Left colon (tissue), 2 donors: Measurements from ENCODE around the gene TKFC. TPM values are rescaled to one million over a fixed set of nuclear protein-coding genes. Genes with fewer than 3 reads are reported as not detected.

Experiments
- ATAC-seq: fragments of 200-7000 bp; cut with Tn5 transposase; one replicate; pipeline ENCODE4 v1.9.1; 2020; ENCODE audit warnings: mild to moderate bottlenecking, moderate library complexity
- DNase-seq, 2 donors: peaks; one replicate each; pipeline ENCODE4 v3.0.0-alpha.2; 2020
- intact Hi-C, 2 donors: fragments of 100-400 bp; cut with DNase I in 1 of 2; cut with micrococcal nuclease in 1 of 2; formaldehyde crosslinking; loops; one replicate each; pipeline versions ENCODE4 v1.11.2 to v1.14.0; 2022; cut with DNase I, micrococcal nuclease
- long read RNA-seq: library from polyadenylated mRNA; unstranded; transcript quantifications from one replicate; pipeline ENCODE4 v2.0.0, GENCODE V29; 2021
- total RNA-seq, 2 donors: library from RNA; stranded (reverse); fragmentation: NEBNext Ultra II Directional; extraction: Animal tissue kit (Norgen Biotek cat#: 25700); gene quantifications; one replicate each; pipeline ENCODE4 v1.2.1, GENCODE V29; 2021
- donor health status: DM: no; HTN: no; CAD: no.
- donor health status: DM: yes; HTN: yes; CAD: no.

Gene TKFC
- 10 to 100 TPM; 58.5 to 61.5 TPM for total RNA-seq
- long read RNA-seq, full-length matches to known transcripts = 26 of 44 reads
- long read RNA-seq, partial matches to known transcripts = 5 of 44 reads
- long read RNA-seq, other reads (novel, unspliced or antisense) = 13 of 44 reads

- peak; percentile 92 for ATAC-seq
- DNase-seq = peak; percentile 96 to 97
- intact Hi-C loops = loop anchor here in 1 of 2 donors (10.0 kb wide), 1 partner anchor 52 kb away; no protein-coding TSS in a partner anchor
Measured at GRCh38 chr11:61332797-61333549, at the start of gene TKFC, which contains the start of gene DDB1. Gene TKFC (plus strand): TSS chr11:61333228. CDS start chr11:61334729, 1,501 bp downstream. Gene DDB1 (minus strand): TSS chr11:61333105. CDS start chr11:61332968, 137 bp downstream.

- no peak for ATAC-seq
- intact Hi-C loops = no loop called here
- no peak for DNase-seq
Measured at GRCh38 chr11:61283613-61284012, 49.4 kb upstream of the TKFC start.

- intact Hi-C loops = no loop called here
- no peak for DNase-seq
- no peak for ATAC-seq
Measured at GRCh38 chr11:61287338-61287977, 45.6 kb upstream of the TKFC start.

- no peak for DNase-seq
- ATAC-seq = no peak
- intact Hi-C loops = no loop called here
Measured at GRCh38 chr11:61290905-61291690, 41.9 kb upstream of the TKFC start.

GRCh38 chr11:61292356-61292755 is 40.7 kb upstream of the TKFC start:
- no peak for ATAC-seq
- intact Hi-C loops = no loop called here

GRCh38 chr11:61293867-61294716 is 38.9 kb upstream of the TKFC start:
- DNase-seq (peak; percentile 31 to 33), ATAC-seq (peak; percentile 29)
- intact Hi-C loops = no loop called here

More at GRCh38 chr11:61292356-61292755, 40.7 kb upstream of the TKFC start:
- DNase-seq = no peak

GRCh38 chr11:61294717-61295595 is 38.1 kb upstream of the TKFC start, which contains the start of gene VWCE:
Gene VWCE (minus strand): TSS chr11:61295316. CDS start chr11:61295037, 279 bp downstream.
- ATAC-seq (peak; percentile 87), DNase-seq (peak; percentile 33 to 68)
- intact Hi-C loops = no loop called here

GRCh38 chr11:61295596-61295926 is 37.5 kb upstream of the TKFC start:
- intact Hi-C loops = no loop called here
- DNase-seq = peak in 1 of 2 donors; percentile 19
- peak; percentile 10 for ATAC-seq

GRCh38 chr11:61297341-61297740 is 35.7 kb upstream of the TKFC start:
- DNase-seq = no peak
- no peak for ATAC-seq
- intact Hi-C loops = no loop called here

GRCh38 chr11:61297746-61298145 is 35.3 kb upstream of the TKFC start:
- ATAC-seq = no peak
- DNase-seq = no peak
- intact Hi-C loops = no loop called here

GRCh38 chr11:61298663-61299244 is 34.3 kb upstream of the TKFC start:
- peak; percentile 8 for ATAC-seq
- DNase-seq = no peak
- intact Hi-C loops = no loop called here

GRCh38 chr11:61302550-61302949 is 30.5 kb upstream of the TKFC start:
- DNase-seq (no peak), ATAC-seq (no peak)
- intact Hi-C loops = no loop called here

- no peak for DNase-seq
- intact Hi-C loops = no loop called here
- no peak for ATAC-seq
Measured at GRCh38 chr11:61303725-61304124, 29.3 kb upstream of the TKFC start.

- DNase-seq = no peak
- intact Hi-C loops = no loop called here
- no peak for ATAC-seq
Measured at GRCh38 chr11:61305417-61305816, 27.6 kb upstream of the TKFC start.

GRCh38 chr11:61306221-61306620 is 26.8 kb upstream of the TKFC start:
- intact Hi-C loops = no loop called here
- ATAC-seq (no peak), DNase-seq (no peak)

- ATAC-seq (no peak), DNase-seq (no peak)
- intact Hi-C loops = no loop called here
Measured at GRCh38 chr11:61307354-61307753, 25.7 kb upstream of the TKFC start.

- DNase-seq (no peak), ATAC-seq (no peak)
- intact Hi-C loops = no loop called here
Measured at GRCh38 chr11:61309141-61309540, 23.9 kb upstream of the TKFC start.
